SK-N-SH (cell line): ENCODE data around the gene ZNF560. TPM values are rescaled to one million over a fixed set of nuclear protein-coding genes. Genes with fewer than 3 reads are reported as not detected.

ENCODE experiments used
- CTCF ChIA-PET: fragments of 300-600, 350-600 bp; formaldehyde crosslinking; extraction: SDS; loops from one replicate; lab custom pipeline; 2021; lab: Yijun Ruan, JAX
- POLR2A ChIA-PET: fragments of 350-600 bp; sonication (Branson Sonifier 250); formaldehyde crosslinking; extraction: SDS; loops from one replicate; lab custom pipeline; 2020; ENCODE audit warnings: antibody characterized with exemption, inconsistent platforms; lab: Yijun Ruan, JAX
- DNase-seq: peaks from one replicate; pipeline ENCODE4 v3.0.0; 2012
- H2AFZ ChIP-seq: fragments of 200-600 bp; sonication (generic); 2 replicates; pipeline ENCODE4 v1.8.1; 2016; ENCODE audit warnings: antibody characterized with exemption, mild to moderate bottlenecking, low read depth
- H3F3A ChIP-seq: fragments of 200-600 bp; sonication (generic); replicated peaks from 2 replicates; pipeline ENCODE3; 2016; ENCODE audit warnings: antibody characterized with exemption, mild to moderate bottlenecking; ENCODE audit not compliant: insufficient read depth
- H3K27ac ChIP-seq, 2 experiments: fragments of 200-500 bp in 1 of 2; fragments of 200-600 bp in 1 of 2; sonication (Bioruptor generic) in 1 of 2; sonication (generic), shearing (Covaris generic) in 1 of 2; 2 replicates each; pipeline versions ENCODE4 v1.5.1 to v1.6.1; 2014 to 2016; ENCODE audit warnings: low read depth in 2 of 2, inconsistent platforms in 1 of 2, low read length in 1 of 2, mild to moderate bottlenecking in 1 of 2, mixed read lengths in 1 of 2
- H3K27me3 ChIP-seq: fragments of 200-600 bp; sonication (generic), shearing (Covaris generic); 2 replicates; pipeline ENCODE4 v1.6.1; 2016; ENCODE audit warnings: mixed run types; ENCODE audit not compliant: insufficient read depth
- H3K36me3 ChIP-seq, 2 experiments: fragments of 200-500 bp in 1 of 2; fragments of 200-600 bp in 1 of 2; sonication (Bioruptor generic) in 1 of 2; sonication (generic) in 1 of 2; replicated peaks in 1 of 2; 2 replicates each; pipeline versions ENCODE3 to v1.5.1; 2014 to 2016; ENCODE audit warnings: low read length in 1 of 2, mild to moderate bottlenecking in 1 of 2; ENCODE audit not compliant: insufficient read depth in 2 of 2, control insufficient read depth in 1 of 2
- H3K4me1 ChIP-seq, 2 experiments: fragments of 200-500 bp in 1 of 2; fragments of 200-600 bp in 1 of 2; sonication (Bioruptor generic) in 1 of 2; sonication (generic), shearing (Covaris generic) in 1 of 2; 2 replicates each; pipeline versions ENCODE4 v1.5.1 to v1.6.1; 2014 to 2016; ENCODE audit warnings: low read depth in 1 of 2, low read length in 1 of 2, mixed run types in 1 of 2; ENCODE audit not compliant: insufficient read depth in 2 of 2, control insufficient read depth in 1 of 2
- H3K4me2 ChIP-seq: fragments of 200-600 bp; sonication (generic), shearing (Covaris generic); 2 replicates; pipeline ENCODE4 v1.6.1; 2017; ENCODE audit warnings: mixed run types
- H3K4me3 ChIP-seq, 2 experiments: fragments of 200-500 bp in 1 of 2; fragments of 200-600 bp in 1 of 2; sonication (Bioruptor generic) in 1 of 2; sonication (generic), shearing (Covaris generic) in 1 of 2; 2 replicates each; pipeline versions ENCODE4 v1.5.1 to v1.8.1; 2014 to 2016; ENCODE audit warnings: low read depth in 2 of 2, inconsistent platforms in 1 of 2, low read length in 1 of 2, mild to moderate bottlenecking in 1 of 2, mixed read lengths in 1 of 2, moderate library complexity in 1 of 2
- H3K79me2 ChIP-seq: fragments of 200-600 bp; sonication (generic); 2 replicates; pipeline ENCODE4 v1.8.1; 2017; ENCODE audit warnings: mild to moderate bottlenecking; ENCODE audit not compliant: insufficient read depth
- H3K9ac ChIP-seq: fragments of 200-600 bp; sonication (generic); 2 replicates; pipeline ENCODE4 v1.6.1; 2017; ENCODE audit warnings: mixed run types
- H3K9me2 ChIP-seq: fragments of 200-600 bp; sonication (generic); 2 replicates; pipeline ENCODE4 v1.6.1; 2017; ENCODE audit warnings: mixed run types
- H3K9me3 ChIP-seq: fragments of 200-600 bp; sonication (generic); 2 replicates; pipeline ENCODE4 v1.6.1; 2017; ENCODE audit warnings: mixed run types, mild to moderate bottlenecking, moderate library complexity
- H4K20me1 ChIP-seq: fragments of 200-600 bp; sonication (generic); 2 replicates; pipeline ENCODE4 v1.6.1; 2017; ENCODE audit warnings: mild to moderate bottlenecking, mixed run types; ENCODE audit not compliant: insufficient read depth
- CTCF ChIP-seq: fragments of 200-600 bp; sonication (generic); IDR thresholded peaks from 2 replicates; pipeline ENCODE4 v1.6.1; 2017; ENCODE audit warnings: antibody characterized with exemption, mild to moderate bottlenecking, moderate library complexity
- ELF1 ChIP-seq: IDR thresholded peaks from 2 replicates; pipeline ENCODE4 v1.4.0; 2012
- EZH2phosphoT487 ChIP-seq: fragments of 200-600 bp; sonication (generic); IDR thresholded peaks from 2 replicates; pipeline ENCODE4 v1.6.1; 2017; ENCODE audit warnings: low read depth, mixed run types, mild to moderate bottlenecking, antibody characterized with exemption, moderate library complexity, borderline replicate concordance
- FOXJ3 ChIP-seq: sonication (generic); formaldehyde crosslinking; IDR thresholded peaks from 2 replicates; pipeline ENCODE4 v1.5.1; 2020; ENCODE audit warnings: mild to moderate bottlenecking, missing genetic modification reagents
- FOXM1 ChIP-seq: IDR thresholded peaks from 2 replicates; pipeline ENCODE4 v1.4.0; 2012; ENCODE audit warnings: low read depth, mild to moderate bottlenecking
- MAX ChIP-seq: IDR thresholded peaks from 2 replicates; pipeline ENCODE4 v1.4.0; 2012; ENCODE audit warnings: low read depth
- MEF2A ChIP-seq: IDR thresholded peaks from 2 replicates; pipeline ENCODE4 v1.4.0; 2012; ENCODE audit warnings: low read depth, borderline replicate concordance
- MXI1 ChIP-seq: IDR thresholded peaks from 2 replicates; pipeline ENCODE4 v1.6.1; 2012; ENCODE audit warnings: mild to moderate bottlenecking, low read depth, low read length, improper control_type of control experiment
- NRF1 ChIP-seq: IDR thresholded peaks from 2 replicates; pipeline ENCODE4 v1.6.1; 2012; ENCODE audit warnings: low read depth, mild to moderate bottlenecking, low read length
- PBX3 ChIP-seq: IDR thresholded peaks from 2 replicates; pipeline ENCODE4; 2012
- POLR2AphosphoS5 ChIP-seq: IDR thresholded peaks from 2 replicates; pipeline ENCODE4 v1.6.1; 2012; ENCODE audit warnings: low read depth, low read length
- RAD21 ChIP-seq: IDR thresholded peaks from 2 replicates; pipeline ENCODE4 v1.6.1; 2012; ENCODE audit warnings: mild to moderate bottlenecking, low read length
- RCOR1 ChIP-seq: fragments of 150-350 bp; IDR thresholded peaks from 2 replicates; pipeline ENCODE4 v1.6.1; 2017; ENCODE audit warnings: antibody characterized with exemption, low read length
- RFX5 ChIP-seq: IDR thresholded peaks from 2 replicates; pipeline ENCODE4 v1.6.1; 2012; ENCODE audit warnings: mild to moderate bottlenecking, improper control_type of control experiment, low read length
- RXRA ChIP-seq: IDR thresholded peaks from 2 replicates; pipeline ENCODE4 v1.4.0; 2012; ENCODE audit warnings: low read depth, mild to moderate bottlenecking, borderline replicate concordance
- SIN3A ChIP-seq: IDR thresholded peaks from 2 replicates; pipeline ENCODE4 v1.6.1; 2012; ENCODE audit warnings: low read depth, mild to moderate bottlenecking, low read length, moderate library complexity, borderline replicate concordance
- SMC3 ChIP-seq: IDR thresholded peaks from 2 replicates; pipeline ENCODE4 v1.6.1; 2012; ENCODE audit warnings: low read depth, low read length, improper control_type of control experiment
- TAF1 ChIP-seq: IDR thresholded peaks from 2 replicates; pipeline ENCODE4 v1.6.1; 2012; ENCODE audit warnings: low read depth, mild to moderate bottlenecking, low read length, moderate library complexity, borderline replicate concordance
- TCF12 ChIP-seq: IDR thresholded peaks from 2 replicates; pipeline ENCODE4 v1.4.0; 2012
- TEAD4 ChIP-seq: IDR thresholded peaks from 2 replicates; pipeline ENCODE4 v1.4.0; 2012; ENCODE audit warnings: mild to moderate bottlenecking, borderline replicate concordance; ENCODE audit not compliant: insufficient read depth
- USF1 ChIP-seq: IDR thresholded peaks from 2 replicates; pipeline ENCODE4 v1.4.0; 2012; ENCODE audit warnings: low read depth, borderline replicate concordance
- WGBS: methylation state at CpG from one replicate; pipeline ENCODE4 v1.1.6; 2017; ENCODE audit warnings: low lambda C conversion rate; 5-methylcytosine and 5-hydroxymethylcytosine counted together
- polyA plus RNA-seq, 3 experiments: library from polyadenylated mRNA; depleted of rRNA; stranded (reverse); fragments of >200 nt; gene quantifications; 2 replicates each; pipeline ENCODE4 v1.2.3, GENCODE V29; 2012

Gene ZNF560
- polyA plus RNA-seq, 1 of the 3 experiments (the other 2 are of a cell fraction) = 0.10 TPM

GRCh38 chr19:9456018-9456689, 42.3 kb downstream of the ZNF560 start:
- no peaks in the 10 kb centered on the region for H3K27me3 ChIP-seq
- H3K4me3 ChIP-seq = peak overlapping the region; percentile 25 to 29; a peak in 2 of 4 replicates
- no peaks in the 10 kb centered on the region for H3K9me2 ChIP-seq
- WGBS = 27% methylated on average over 13 of the region's 13 CpGs
- H3K36me3 ChIP-seq = no peaks in the 10 kb centered on the region
- CTCF ChIA-PET = interaction anchor here (0.7 kb wide), 1 partner anchor 1504 kb away, joined by 3 read pairs; no protein-coding TSS in a partner anchor
- no peaks in the 10 kb centered on the region for H3K79me2 ChIP-seq
- no peaks in the 10 kb centered on the region for H3F3A ChIP-seq
- H3K27ac ChIP-seq = no peak overlapping the region
- H3K4me1 ChIP-seq = no peaks in the 10 kb centered on the region
- H3K9me3 ChIP-seq = 0 out of 2 replicates have a peak, but pooled peaks cover 9% of the 10 kb centered on the region
- DNase-seq = no peak
- TF ChIP-seq EZH2phosphoT487 (no peak), SMC3 (no peak), TAF1 (no peak), CTCF (no peak), RXRA (no peak), MEF2A (no peak), FOXM1 (no peak), TEAD4 (no peak), MAX (no peak), TCF12 (no peak), POLR2AphosphoS5 (no peak), PBX3 (no peak), SIN3A (no peak), RCOR1 (no peak), ELF1 (no peak)
- no peak overlapping the region for H3K9ac ChIP-seq
- H2AFZ ChIP-seq = no peak overlapping the region
- POLR2A ChIA-PET = no interaction called here
- H3K4me2 ChIP-seq = no peak overlapping the region; the same call in 1 of the 2 replicates
- H4K20me1 ChIP-seq = no peaks in the 10 kb centered on the region

GRCh38 chr19:9453953-9454352, 44.5 kb downstream of the ZNF560 start:
- POLR2A ChIA-PET = no interaction called here
- CTCF ChIA-PET = no interaction called here
- H3K79me2 ChIP-seq = no peaks in the 10 kb centered on the region
- H3K4me2 ChIP-seq = no peak overlapping the region
- H3K9ac ChIP-seq = no peak overlapping the region
- DNase-seq = no peak
- no peak overlapping the region for H3K4me3 ChIP-seq
- H3K4me1 ChIP-seq = no peaks in the 10 kb centered on the region
- H3K36me3 ChIP-seq = no peaks in the 10 kb centered on the region
- no peaks in the 10 kb centered on the region for H3K9me2 ChIP-seq
- H3K27me3 ChIP-seq = no peaks in the 10 kb centered on the region
- H3K27ac ChIP-seq = no peak overlapping the region
- H4K20me1 ChIP-seq = no peaks in the 10 kb centered on the region
- 49% methylated on average over 4 of the region's 4 CpGs for WGBS
- H3K9me3 ChIP-seq = peaks cover 22% of the 10 kb centered on the region; the same call in 1 of the 2 replicates
- H2AFZ ChIP-seq = no peak overlapping the region
- no peaks in the 10 kb centered on the region for H3F3A ChIP-seq
- TF ChIP-seq SIN3A (no peak), ELF1 (no peak), RAD21 (no peak), MAX (no peak), RCOR1 (no peak), TCF12 (no peak), FOXJ3 (no peak), NRF1 (no peak), RFX5 (no peak), FOXM1 (no peak), MEF2A (no peak), MXI1 (no peak), TEAD4 (no peak), USF1 (no peak)
